Nasal cavity respiratory epithelium epithelial cell of viscerocranial mucosa (primary cell): ENCODE results near the gene ATP5F1C. TPM values are rescaled to one million over a fixed set of nuclear protein-coding genes. Genes with fewer than 3 reads are reported as not detected.

Source experiments
- total RNA-seq: library from RNA; depleted of rRNA; stranded (reverse); fragments of >200 nt; gene quantifications from 2 replicates; pipeline ENCODE4 v1.2.3, GENCODE V29; 2014

The ATP5F1C gene
- total RNA-seq, result 165 and 170 TPM in 2 replicates

GRCh38 chr10:7787857-7788638, at the start of gene ATP5F1C, which contains the start of gene KIN:
Gene ATP5F1C (plus strand): TSS chr10:7788177. CDS start chr10:7788208, 31 bp downstream.
Gene KIN (minus strand): TSS chr10:7787993. CDS start chr10:7787933, 60 bp downstream.

GRCh38 chr10:7818295-7819120, 30.5 kb downstream of the ATP5F1C start, which contains the start of gene TAF3:
Gene TAF3 (plus strand): TSS chr10:7818505. CDS start chr10:7818710, 205 bp downstream.

Other genes starting within 250 kb of the ATP5F1C start
- 0.07 TPM in 1 of 2 replicates, not detected in the other for gene ITIH5, start 121.2 kb upstream of the ATP5F1C start, total RNA-seq
- gene ITIH2, start 84.9 kb upstream of the ATP5F1C start, total RNA-seq, result not detected in 2 replicates
- gene KIN, start 184 bp upstream of the ATP5F1C start, total RNA-seq, result 5.5 and 5.9 TPM in 2 replicates
- gene TAF3, start 30.3 kb downstream of the ATP5F1C start, total RNA-seq, result 2.4 and 3.1 TPM in 2 replicates